HG02943 (cell line): ENCODE measurements around the gene EREG.

Experiments used
- ATAC-seq: cut with Tn5 transposase; IDR thresholded peaks from one replicate; pipeline ENCODE4 v1.9.1; 2021; ENCODE audit warnings: mild to moderate bottlenecking, low read depth, moderate library complexity; ENCODE audit not compliant: unreplicated experiment

EREG gene, protein sequence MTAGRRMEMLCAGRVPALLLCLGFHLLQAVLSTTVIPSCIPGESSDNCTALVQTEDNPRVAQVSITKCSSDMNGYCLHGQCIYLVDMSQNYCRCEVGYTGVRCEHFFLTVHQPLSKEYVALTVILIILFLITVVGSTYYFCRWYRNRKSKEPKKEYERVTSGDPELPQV

DNA sequence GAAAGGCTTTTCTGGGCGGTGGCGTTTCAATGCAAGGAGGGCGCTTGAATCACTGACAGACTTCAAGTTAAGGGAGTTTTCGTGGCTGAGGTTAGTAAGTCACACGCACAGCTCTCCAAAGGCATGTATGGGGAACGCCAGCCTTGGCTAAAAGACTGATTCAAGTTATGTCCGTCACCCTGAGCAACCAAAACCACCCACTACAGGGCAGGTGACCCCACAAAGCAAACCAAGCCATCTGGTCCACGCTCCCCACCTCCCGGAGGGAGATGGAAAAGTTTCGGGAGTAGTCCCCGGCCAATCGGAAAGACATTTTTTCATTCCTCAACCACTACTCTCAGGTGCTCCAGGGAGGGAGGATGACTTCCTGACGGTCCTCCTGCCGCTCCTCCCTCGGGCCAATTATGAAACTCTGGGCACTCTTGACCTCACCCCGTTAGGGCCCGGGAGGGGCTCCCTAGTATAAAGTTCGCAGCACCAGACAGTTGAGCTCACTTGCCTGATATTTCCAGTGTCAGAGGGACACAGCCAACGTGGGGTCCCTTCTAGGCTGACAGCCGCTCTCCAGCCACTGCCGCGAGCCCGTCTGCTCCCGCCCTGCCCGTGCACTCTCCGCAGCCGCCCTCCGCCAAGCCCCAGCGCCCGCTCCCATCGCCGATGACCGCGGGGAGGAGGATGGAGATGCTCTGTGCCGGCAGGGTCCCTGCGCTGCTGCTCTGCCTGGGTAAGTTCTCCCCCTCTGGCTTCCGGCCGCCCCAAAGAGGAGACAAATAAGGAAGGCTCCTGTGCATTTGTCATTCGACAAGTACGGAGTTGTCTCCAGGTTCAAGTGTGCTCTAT is at the start of gene EREG:
EREG (plus strand) TSS at position 494 of the 840 bp plus-strand sequence; CDS start at position 658, 164 bp downstream.
- peak; percentile 40 for ATAC-seq

DNA sequence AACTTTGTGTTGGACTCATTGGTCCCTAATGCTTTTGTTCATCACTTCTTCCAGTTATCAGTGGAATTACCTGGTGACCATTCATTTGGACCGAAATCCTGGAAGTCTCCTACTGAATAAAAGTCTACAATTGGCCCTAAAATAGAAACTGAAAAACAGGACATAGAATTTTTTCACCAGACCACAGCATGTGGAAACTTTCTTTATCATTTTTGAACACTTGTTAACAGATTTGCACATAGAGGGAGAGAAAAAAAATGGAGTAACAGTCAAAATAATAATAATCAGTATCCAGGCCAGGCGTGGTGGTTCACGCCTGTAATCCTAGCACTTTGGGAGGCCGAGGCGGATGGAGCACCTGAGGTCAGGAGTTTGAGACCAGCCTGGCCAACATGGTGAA is 49.6 kb upstream of the EREG start:
- no peak for ATAC-seq

DNA sequence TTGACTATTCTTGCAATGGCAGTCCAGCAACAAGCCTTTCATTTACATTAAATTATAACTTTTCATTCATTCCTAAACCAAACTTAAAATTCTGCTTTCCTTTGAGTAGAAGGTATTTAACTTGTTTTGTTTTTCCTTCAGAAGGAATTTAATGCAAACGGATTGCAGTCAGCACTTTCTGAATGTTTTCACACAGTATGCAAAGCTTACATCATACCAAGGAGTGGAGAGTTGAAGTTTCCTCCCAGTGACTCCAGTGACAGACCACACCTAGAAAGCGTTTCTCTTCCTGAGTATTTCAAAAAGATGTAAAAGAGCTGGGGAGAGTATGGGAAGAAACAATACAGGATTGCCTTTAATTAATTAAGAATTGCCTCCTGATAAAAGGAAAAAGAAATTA is 48.5 kb upstream of the EREG start:
- no peak for ATAC-seq

- ATAC-seq, result no peak
Measured at GRCh38 chr4:74317616-74318246, 47.2 kb upstream of the EREG start.

DNA sequence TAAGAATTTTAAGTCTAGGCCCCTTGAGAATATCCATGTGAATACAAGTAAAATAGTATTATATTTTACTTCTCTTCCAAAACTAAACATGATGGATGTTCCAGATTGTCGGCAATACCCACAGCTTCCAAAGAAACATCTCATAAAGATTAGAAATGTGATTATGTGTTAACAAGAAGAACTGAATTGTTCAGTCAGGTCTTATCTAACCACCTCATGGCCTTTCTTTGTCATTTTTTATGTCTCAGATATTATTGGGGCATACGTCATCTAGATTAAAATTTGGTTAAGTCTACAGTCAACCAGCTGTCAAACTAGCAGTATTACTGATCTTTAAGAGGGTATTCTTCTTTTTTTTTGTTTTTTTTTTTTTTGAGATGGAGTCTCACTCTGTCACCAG is 46.7 kb upstream of the EREG start:
- no peak for ATAC-seq

- ATAC-seq, result no peak
Measured at GRCh38 chr4:74319470-74319869, 45.5 kb upstream of the EREG start.

- peak; percentile 71 for ATAC-seq
Measured at GRCh38 chr4:74320559-74321118, 44.3 kb upstream of the EREG start.

GRCh38 chr4:74322301-74322700 is 42.6 kb upstream of the EREG start:
- ATAC-seq, result no peak

GRCh38 chr4:74323663-74324062 is 41.3 kb upstream of the EREG start:
- no peak for ATAC-seq

DNA sequence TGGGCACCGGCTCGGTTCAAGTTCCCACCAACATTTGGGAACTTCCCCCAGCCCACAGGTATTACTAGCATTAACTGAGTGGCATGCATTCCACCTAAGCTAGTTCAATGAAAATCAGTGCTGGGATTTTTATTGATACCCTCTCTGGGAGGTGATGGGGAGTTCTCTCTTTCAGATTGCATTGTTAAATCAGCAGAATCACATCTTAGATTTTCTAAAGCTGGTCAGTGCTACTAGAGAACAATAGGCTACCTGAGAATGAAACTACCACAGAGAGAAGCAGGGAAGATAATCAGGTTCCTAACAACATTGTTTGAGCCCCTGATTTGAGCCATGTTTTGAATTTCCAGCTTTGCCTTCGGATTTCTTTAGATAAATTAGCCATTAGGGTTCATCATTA is 40.7 kb upstream of the EREG start:
- no peak for ATAC-seq

GRCh38 chr4:74325886-74326285 is 39.1 kb upstream of the EREG start:
- ATAC-seq, result no peak

DNA sequence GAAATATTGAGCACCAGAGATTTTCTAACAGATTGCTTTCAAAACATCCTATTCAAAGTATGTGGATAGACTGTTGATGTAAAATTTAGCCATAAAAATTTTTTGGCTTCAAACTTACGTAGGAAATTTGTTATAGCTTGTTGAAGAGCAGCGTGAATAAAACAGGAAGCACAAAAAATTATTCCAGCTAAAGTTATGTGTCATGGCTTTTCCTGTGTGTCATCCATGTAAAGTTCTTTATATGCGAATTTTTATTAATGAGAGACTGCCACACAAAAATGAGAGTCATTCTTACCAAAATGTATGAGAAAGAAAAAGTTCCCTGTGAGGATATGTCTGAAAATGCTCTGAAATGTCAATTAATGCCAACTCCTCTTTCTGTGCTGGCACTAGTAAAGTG is 37.2 kb upstream of the EREG start:
- ATAC-seq, result no peak

- ATAC-seq, result no peak
Measured at GRCh38 chr4:74328501-74328900, 36.4 kb upstream of the EREG start.

GRCh38 chr4:74329307-74329706 is 35.6 kb upstream of the EREG start:
- ATAC-seq, result no peak

- no peak for ATAC-seq
Measured at GRCh38 chr4:74330295-74330750, 34.6 kb upstream of the EREG start.

GRCh38 chr4:74331252-74331651 is 33.7 kb upstream of the EREG start:
- no peak for ATAC-seq

GRCh38 chr4:74331944-74332343 is 33.0 kb upstream of the EREG start:
- ATAC-seq, result no peak

- ATAC-seq, result no peak
Measured at GRCh38 chr4:74334636-74335035, 30.3 kb upstream of the EREG start.

DNA sequence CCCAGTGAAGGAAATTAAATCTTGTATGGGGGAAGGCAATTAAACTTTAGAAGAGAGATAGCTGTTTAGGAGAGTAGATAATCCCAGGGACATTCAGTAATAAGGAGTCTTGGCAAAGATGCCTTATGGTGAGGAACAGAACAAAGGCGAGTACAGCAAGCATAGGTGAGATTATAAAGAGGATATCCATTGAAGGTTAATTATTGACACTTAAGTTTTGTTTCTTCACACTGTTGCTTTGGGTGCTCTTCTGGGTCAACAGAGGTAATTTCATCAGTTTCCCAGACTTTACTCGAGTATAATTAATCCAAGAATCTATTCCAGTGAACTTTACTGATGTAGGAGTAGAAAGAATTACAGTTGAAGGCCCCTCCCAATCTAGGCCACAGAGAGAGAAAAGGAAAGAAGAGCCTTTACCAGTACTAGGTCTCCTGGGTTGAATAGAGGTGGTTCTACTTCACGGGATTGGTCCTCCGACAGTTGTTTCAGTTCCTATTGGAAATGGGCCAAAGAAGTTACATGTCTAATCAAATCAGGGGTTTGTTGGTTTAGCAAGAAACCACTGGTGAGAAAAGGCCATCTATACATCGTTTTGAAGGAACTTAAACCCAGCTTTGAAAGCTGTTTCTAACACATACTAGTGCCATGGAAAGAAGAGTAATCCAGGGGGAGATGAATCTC is 29.5 kb upstream of the EREG start:
- no peak for ATAC-seq

GRCh38 chr4:74338792-74339333 is 26.1 kb upstream of the EREG start:
- ATAC-seq, result no peak
